NCI-H2107 treated with DMSO at 0.1 percent for 48 hours (cell line): ENCODE results near the gene PDCD6IP.
"Not testable (repeated sequence)": the region's sequence is repeated elsewhere in the genome, so short reads cannot be mapped to it uniquely, and the experiment has no call there.

Experiments
- DNase-seq: peaks from one replicate; lab custom pipeline; 2025; ENCODE audit not compliant: unreplicated experiment; lab: John Stamatoyannopoulos, UW

PDCD6IP gene

DNA sequence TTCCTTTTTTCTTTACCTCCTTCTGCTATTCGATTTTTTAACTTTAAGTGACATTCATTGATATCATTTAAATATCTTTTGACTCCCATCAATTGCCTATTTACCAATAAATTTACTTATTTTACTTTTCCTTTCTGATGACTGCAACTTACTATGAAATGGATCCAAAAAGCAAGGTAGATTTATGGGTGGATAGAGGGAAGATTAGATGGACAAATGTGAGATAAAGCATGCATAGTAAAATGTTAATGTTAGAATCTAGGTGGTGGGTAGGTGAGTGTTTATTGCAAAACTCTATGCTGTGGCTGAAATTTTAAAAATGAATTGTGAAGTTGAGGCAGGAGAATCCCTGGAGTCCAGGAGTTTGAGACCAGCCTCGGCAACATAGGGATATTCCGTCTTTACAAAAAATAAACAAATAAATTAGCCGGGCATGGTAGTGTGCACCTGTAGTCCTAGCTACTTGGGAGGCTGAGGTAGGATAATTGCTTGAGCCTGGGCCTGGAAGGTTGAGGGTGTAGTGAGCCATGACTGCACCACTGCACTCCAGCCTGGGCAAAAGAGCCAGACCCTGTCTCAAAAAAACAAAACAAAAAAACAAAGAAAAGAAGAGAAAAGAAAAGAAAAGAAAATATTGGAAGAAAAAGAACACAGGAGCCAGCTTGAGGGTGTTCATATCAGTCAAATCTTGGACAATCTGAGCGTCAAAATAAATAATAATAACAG lies 6.1 kb upstream of the PDCD6IP start:
- no peak for DNase-seq

- DNase-seq = no peak
These were observed 3.3 kb upstream of the PDCD6IP start for GRCh38 chr3:33795131-33795530.

DNA sequence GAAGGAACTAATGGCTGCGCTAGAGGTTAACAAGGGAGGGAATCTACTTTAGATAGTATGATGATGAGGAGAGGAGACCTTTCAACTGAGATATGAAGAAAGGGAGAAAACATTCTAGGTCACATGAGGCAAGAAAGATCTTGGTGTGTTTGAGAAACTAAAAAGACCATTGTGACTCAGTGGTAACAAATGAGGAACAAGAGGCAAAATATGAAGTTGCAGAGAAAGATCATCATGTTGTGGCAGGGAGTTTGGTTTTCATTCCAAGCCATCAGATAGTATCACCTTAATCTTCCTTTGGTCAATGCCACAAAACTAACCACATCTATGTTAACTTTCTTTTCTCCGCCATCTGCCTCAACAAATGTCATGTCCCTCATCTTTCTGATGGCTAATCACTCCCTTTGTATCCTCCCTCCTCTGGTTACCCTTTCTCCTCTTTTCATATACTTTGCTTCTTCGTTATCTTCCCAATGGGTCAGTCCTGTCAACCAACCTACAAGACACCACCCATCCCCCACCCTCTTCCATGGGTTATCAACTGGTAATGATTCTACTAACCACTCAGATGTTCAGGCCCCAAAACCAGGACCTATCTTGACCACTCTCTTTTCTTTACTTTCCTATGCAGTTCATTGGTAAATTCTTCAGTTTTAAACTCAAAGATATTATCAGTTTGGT lies 2.4 kb upstream of the PDCD6IP start:
- DNase-seq = no peak

- DNase-seq = peak; percentile 52
These were observed 365 bp upstream of the PDCD6IP start for GRCh38 chr3:33798113-33798417.

- DNase-seq = no peak
These were observed 747 bp downstream of the PDCD6IP start for GRCh38 chr3:33799202-33799551.

DNA sequence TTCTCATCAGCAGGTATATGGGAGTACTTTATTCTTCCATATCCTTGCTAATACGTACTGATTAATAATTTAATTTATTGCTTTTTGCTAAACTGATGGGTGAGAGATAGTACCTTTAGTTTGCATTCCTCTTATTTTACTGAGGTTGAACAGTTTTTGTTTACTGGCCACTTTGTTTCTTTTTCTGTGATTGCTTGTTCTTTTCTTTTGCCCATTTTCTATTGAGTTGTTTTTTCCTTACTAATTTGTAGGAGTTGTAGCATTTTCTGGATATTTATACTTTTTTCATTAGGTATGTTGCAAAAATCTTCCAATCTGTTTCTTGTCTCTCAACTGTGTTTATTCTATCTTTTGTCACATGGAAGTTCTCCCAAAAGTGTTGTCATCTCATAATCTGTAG lies 4.8 kb downstream of the PDCD6IP start:
- DNase-seq = no peak

DNA sequence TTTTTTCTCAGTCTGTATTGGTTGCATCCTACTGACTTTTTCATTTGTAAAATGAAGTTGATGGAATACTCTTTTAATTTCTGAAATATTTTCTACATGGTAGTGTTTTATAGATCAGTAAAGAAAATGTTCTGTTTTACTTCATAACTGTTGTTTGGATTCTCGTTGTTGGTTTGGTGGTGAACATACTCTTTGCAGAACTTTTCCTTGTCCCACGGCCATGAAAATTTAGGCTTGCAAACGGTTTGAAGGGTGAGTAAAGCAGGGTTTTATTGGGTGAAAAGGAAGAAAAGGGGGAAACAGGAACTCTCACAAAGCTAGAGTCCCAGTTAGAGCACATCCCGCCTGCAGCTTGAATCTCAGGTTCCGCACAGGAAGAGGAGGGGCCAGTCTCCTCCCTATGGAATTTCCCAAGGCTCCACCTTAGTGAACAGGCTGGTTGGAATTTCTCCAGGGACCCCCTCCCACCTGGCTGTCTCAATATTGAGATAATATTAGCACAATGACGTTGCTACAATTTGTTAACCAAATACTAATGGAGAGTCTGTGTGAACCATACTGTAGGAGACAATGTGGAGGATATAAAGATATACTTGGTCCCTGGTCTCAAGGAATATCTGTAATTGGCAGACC lies 5.6 kb downstream of the PDCD6IP start:
- DNase-seq = no peak

DNA sequence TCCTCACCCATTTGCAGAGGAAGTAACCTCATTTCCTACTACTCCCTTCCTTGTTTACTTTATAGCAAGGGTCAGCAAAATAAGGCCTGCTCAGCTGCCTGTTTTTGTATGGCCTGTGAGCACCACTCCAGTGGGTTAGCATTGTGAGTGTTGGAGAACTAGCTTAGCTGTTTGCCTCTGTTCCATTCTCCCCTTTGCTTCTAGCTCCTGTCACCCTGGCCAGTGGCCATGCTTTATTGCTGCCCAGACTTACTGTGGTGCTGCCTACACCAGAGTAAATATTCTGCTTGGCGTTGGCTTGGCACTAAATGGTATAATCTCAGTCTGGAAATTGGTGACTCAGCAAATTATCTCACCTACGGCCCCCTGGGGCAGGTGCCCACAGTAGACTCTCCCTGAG lies 8.8 kb downstream of the PDCD6IP start:
- DNase-seq = no peak

GRCh38 chr3:33808559-33808958 lies 10.1 kb downstream of the PDCD6IP start:
- DNase-seq = no peak

DNA sequence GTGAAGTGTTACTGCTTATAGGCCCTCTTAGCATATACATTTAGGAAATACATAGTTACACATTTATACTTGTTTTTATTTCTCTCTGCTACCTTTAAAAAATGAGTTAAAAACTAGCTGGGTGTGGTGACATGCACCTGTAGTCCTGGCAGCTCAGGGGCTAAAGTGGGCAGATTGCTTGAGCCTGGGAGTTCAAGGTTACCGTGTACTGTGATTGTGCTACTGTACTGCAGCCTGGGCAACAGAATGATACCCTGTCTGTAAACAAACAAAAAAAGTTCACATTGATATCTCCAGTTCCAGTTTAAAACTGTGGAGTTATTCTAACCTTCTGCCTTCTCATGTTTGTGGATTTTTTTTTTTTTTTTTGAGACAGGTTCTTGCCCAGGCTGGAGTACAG lies 12.1 kb downstream of the PDCD6IP start:
- no peak for DNase-seq

DNA sequence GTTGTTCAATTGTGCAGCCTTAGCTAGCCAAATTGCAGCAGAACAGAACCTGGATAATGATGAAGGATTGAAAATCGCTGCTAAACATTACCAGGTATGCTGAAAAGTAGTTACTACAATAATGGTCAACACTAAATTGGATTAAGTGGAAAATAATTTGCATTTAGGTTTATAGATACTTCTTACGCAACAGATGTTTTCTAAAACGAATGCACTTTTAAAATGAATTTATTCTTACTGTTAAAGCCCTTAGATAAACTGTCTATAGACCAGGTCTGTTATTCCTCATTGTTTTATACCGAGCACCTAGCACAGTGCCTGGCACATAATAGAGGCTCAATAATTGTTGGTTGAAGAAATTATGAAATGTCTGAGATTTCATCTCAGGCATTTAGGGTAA lies 23.6 kb downstream of the PDCD6IP start:
- DNase-seq = no peak

GRCh38 chr3:33823821-33824220 lies 25.4 kb downstream of the PDCD6IP start:
- DNase-seq = no peak

GRCh38 chr3:33825111-33825510 lies 26.7 kb downstream of the PDCD6IP start:
- no peak for DNase-seq

DNA sequence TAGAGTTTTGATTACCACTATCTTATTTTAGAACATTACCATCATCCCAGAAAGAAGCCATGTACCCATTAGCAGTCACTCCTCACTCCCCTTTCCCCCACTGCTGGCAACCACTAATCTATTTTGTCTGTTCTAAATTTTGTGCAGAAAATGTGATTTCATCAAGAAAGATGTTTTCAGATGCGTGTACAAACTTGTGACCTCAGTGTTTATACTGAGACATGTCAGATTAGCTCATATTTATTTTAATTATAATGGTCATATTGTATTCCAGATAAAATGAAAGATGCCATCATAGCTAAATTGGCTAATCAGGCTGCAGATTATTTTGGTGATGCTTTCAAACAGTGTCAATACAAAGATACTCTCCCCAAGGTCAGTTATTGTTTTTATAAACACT lies 27.8 kb downstream of the PDCD6IP start:
- no peak for DNase-seq

GRCh38 chr3:33826688-33827087 lies 28.3 kb downstream of the PDCD6IP start:
- DNase-seq = no peak

GRCh38 chr3:33829720-33830119 lies 31.3 kb downstream of the PDCD6IP start:
- DNase-seq = no peak

- DNase-seq = no peak
These were observed 32.6 kb downstream of the PDCD6IP start for GRCh38 chr3:33831053-33831452.

- no peak for DNase-seq
These were observed 35.1 kb downstream of the PDCD6IP start for GRCh38 chr3:33833408-33834095.

GRCh38 chr3:33834096-33834453 lies 35.6 kb downstream of the PDCD6IP start:
- no peak for DNase-seq

DNA sequence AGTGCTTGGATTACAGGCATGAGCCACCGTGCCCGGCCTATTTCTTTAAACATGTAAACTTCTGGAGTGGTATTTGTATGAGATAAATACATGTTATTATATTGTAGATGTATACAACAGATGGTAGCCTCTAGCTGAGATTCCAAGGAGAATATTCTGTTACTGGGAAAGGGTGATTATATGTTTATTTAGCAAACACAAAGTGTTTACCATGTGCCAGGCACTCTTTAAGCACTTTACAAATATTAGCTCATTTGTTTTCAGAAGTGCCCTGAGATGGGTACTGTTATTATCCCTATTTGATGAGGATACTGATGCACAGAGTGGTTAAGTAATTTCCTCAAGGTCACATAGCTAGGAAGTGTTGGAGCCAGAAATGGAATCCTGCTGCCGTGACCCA lies 38.8 kb downstream of the PDCD6IP start:
- DNase-seq = not testable (repeated sequence)

DNA sequence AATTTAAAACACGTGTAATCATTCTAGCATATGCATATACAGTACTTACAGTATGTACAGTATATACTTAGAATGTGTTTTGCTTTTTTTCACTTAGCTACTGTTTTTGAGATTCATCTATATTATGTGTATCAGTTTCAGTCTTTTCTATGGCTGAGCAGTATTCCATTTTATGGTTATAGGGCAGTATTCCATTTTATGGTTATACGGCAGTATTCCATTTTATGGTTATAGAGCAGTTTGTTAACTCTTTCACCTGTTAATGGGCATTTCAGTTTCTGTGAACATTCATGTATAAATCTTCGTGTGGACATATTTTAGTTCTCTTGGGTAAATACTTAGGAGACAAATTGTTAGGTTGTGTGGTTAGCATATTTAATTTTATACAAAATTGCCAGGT lies 40.9 kb downstream of the PDCD6IP start:
- DNase-seq = no peak

GRCh38 chr3:33840179-33840578 lies 41.7 kb downstream of the PDCD6IP start:
- no peak for DNase-seq
